HepG2 (cell line): ENCODE data around the gene GCNT2.
"Not testable (repeated sequence)": the region's sequence is repeated elsewhere in the genome, so short reads cannot be mapped to it uniquely, and the experiment has no call there.

Experiments
- EP300 ChIP-seq, 3 experiments: sonication (generic) in 1 of 3; formaldehyde crosslinking in 1 of 3; IDR thresholded peaks; 2 replicates each; pipeline versions ENCODE4 v1.5.1 to v1.6.1; 2011 to 2020; ENCODE audit warnings: low read depth in 2 of 3, low read length in 2 of 3, borderline replicate concordance in 1 of 3, improper control_type of control experiment in 1 of 3, mild to moderate bottlenecking in 1 of 3, missing genetic modification reagents in 1 of 3, moderate library complexity in 1 of 3
- GATA4 ChIP-seq: sonication (generic); IDR thresholded peaks from 2 replicates; pipeline ENCODE4 v1.6.1; 2016; ENCODE audit warnings: antibody characterized with exemption, low read depth, borderline replicate concordance
- HIVEP1 ChIP-seq: sonication (generic); formaldehyde crosslinking; IDR thresholded peaks from 2 replicates; pipeline ENCODE4 v1.4.0; 2020; ENCODE audit warnings: mild to moderate bottlenecking, missing genetic modification reagents
- MYNN ChIP-seq: sonication (generic); formaldehyde crosslinking; IDR thresholded peaks from 2 replicates; pipeline ENCODE4 v1.4.0; 2020; ENCODE audit warnings: mild to moderate bottlenecking, low read depth, missing genetic modification reagents
- NCOA1 ChIP-seq: sonication (generic); formaldehyde crosslinking; IDR thresholded peaks from 2 replicates; pipeline ENCODE4 v1.9.0; 2021; ENCODE audit warnings: missing genetic modification reagents
- NFE2 ChIP-seq: sonication (generic); formaldehyde crosslinking; IDR thresholded peaks from 2 replicates; pipeline ENCODE4 v1.4.0; 2020; ENCODE audit warnings: missing genetic modification reagents
- NFE2L2 ChIP-seq: fragments of 150-350 bp; IDR thresholded peaks from 2 replicates; pipeline ENCODE4 v1.6.1; 2014; ENCODE audit warnings: low read length
- RAD51 ChIP-seq: fragments of 450-650 bp; IDR thresholded peaks from 2 replicates; pipeline ENCODE4 v1.6.1; 2016; ENCODE audit warnings: borderline replicate concordance
- SETDB1 ChIP-seq: sonication (generic); formaldehyde crosslinking; IDR thresholded peaks from 2 replicates; pipeline ENCODE4 v1.5.1; 2020; ENCODE audit warnings: missing genetic modification reagents, mild to moderate bottlenecking, borderline replicate concordance
- SNAI1 ChIP-seq: sonication (generic); formaldehyde crosslinking; IDR thresholded peaks from 2 replicates; pipeline ENCODE4 v1.5.0; 2020; ENCODE audit warnings: mild to moderate bottlenecking, missing genetic modification reagents, borderline replicate concordance
- ZMYM4 ChIP-seq: sonication (generic); formaldehyde crosslinking; IDR thresholded peaks from 2 replicates; pipeline ENCODE4 v1.8.1; 2023; ENCODE audit warnings: mild to moderate bottlenecking, missing genetic modification reagents
- ZNF367 ChIP-seq: sonication (generic); formaldehyde crosslinking; IDR thresholded peaks from 2 replicates; pipeline ENCODE4 v1.4.0; 2020; ENCODE audit warnings: missing genetic modification reagents, borderline replicate concordance
- TF ChIP-seq, protein P1 (sequence below): sonication (generic); formaldehyde crosslinking; IDR thresholded peaks from 2 replicates; pipeline ENCODE4 v1.8.1; 2023; ENCODE audit warnings: mild to moderate bottlenecking, missing genetic modification reagents, borderline replicate concordance
- TF ChIP-seq, protein P2 (sequence below): IDR thresholded peaks from 2 replicates; pipeline ENCODE4 v1.6.1; 2012; ENCODE audit warnings: inconsistent platforms

- not testable (repeated sequence) for TF ChIP-seq NFE2 (CRISPR knock-in tag); NFE2L2; NCOA1 (CRISPR knock-in tag); GATA4; RAD51; SNAI1 (CRISPR knock-in tag); HIVEP1 (CRISPR knock-in tag); MYNN (CRISPR knock-in tag); SETDB1 (CRISPR knock-in tag); ZNF367 (CRISPR knock-in tag); EP300 (IDR thresholded peaks at IDR 0.05; ENCODE audit: low read depth in 2 of 2, low read length in 2 of 2); EP300 (CRISPR knock-in tag; IDR thresholded peaks at IDR 0.05; ENCODE audit: borderline replicate concordance); ZMYM4 (CRISPR knock-in tag)
- TF ChIP-seq, protein P1, sequence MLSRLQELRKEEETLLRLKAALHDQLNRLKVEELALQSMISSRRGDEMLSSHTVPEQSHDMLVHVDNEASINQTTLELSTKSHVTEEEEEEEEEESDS: not testable (repeated sequence)
- TF ChIP-seq, protein P2, sequence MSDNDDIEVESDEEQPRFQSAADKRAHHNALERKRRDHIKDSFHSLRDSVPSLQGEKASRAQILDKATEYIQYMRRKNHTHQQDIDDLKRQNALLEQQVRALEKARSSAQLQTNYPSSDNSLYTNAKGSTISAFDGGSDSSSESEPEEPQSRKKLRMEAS: not testable (repeated sequence)
Observed at GRCh38 chr6:10665595-10665994, 144.4 kb downstream of the GCNT2 start.
